GM12872 (cell line): ENCODE measurements around the gene ARHGAP18.

Experiments used
- TF ChIP-seq, protein P1 (sequence below): IDR thresholded peaks from 3 replicates; pipeline ENCODE4 v1.5.1; 2011; ENCODE audit warnings: low read depth, mild to moderate bottlenecking, low read length, moderate library complexity; ENCODE audit not compliant: insufficient read depth

Gene ARHGAP18

DNA sequence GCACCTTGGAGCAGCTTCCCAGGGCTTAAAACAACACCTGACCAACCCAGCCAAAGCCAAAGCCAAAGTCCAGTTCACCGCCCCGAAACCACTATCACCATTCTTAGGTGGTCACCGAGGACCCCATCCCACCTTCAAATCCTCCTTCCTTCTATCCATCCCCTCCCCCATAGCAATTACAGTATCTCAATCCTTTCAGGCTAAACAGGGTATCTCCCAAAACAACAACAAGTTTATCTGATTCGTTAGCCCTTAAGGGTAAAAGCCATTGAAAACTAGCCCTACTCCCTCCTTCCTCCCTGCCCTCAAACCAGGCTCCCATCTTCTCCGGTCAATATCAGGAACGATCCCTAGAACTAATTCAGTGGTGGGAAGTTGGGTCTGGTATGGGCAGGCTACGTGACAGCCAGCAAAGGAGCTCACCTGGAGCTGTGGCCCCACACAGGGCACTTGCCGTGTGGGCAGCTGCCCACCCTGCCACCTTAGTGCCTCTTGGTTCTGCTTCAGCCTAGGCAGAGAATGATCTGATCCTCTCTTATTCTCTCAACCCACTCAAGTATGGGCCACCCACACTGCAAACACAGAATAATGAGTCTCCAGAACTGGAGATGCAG is 2.0 kb downstream of the ARHGAP18 start:
- TF ChIP-seq, protein P1, sequence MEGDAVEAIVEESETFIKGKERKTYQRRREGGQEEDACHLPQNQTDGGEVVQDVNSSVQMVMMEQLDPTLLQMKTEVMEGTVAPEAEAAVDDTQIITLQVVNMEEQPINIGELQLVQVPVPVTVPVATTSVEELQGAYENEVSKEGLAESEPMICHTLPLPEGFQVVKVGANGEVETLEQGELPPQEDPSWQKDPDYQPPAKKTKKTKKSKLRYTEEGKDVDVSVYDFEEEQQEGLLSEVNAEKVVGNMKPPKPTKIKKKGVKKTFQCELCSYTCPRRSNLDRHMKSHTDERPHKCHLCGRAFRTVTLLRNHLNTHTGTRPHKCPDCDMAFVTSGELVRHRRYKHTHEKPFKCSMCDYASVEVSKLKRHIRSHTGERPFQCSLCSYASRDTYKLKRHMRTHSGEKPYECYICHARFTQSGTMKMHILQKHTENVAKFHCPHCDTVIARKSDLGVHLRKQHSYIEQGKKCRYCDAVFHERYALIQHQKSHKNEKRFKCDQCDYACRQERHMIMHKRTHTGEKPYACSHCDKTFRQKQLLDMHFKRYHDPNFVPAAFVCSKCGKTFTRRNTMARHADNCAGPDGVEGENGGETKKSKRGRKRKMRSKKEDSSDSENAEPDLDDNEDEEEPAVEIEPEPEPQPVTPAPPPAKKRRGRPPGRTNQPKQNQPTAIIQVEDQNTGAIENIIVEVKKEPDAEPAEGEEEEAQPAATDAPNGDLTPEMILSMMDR, result no peak

DNA sequence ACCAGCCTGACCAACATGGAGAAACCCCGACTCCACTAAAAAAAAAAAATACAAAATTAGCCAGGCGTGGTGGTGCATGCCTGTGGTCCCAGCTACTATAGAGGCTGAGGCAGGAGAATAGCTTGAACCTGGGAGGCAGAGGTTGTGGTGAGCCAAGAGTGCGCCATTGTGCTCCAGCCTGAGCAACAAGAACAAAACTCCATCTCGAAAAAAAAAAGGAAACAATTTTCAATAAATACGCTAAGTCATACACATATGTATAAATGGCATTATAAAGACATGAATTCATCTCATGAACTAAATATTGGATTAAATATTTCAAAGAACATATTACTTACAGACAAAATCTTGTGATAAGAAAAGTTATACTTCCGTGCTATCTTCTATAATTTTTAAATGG is 2.9 kb downstream of the ARHGAP18 start:
- TF ChIP-seq, protein P1, result no peak

DNA sequence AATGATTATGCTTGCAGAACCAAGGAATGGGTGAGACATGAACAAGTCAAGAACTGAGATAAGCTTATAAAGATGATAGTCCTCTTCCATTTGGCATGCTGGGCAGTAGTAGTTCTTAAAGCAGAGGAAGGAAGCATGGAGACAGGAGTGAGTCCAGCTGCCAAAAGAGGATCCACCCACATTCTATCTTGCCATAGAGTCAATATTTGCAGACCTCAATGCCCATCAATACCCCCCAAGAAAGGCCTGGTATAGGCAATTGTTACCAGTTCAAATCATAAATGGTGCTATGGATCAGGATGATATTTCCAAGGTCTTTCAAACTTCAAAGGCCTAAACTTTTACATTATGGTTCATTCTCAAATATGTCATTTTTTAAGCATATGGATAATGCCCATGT is 4.8 kb downstream of the ARHGAP18 start:
- TF ChIP-seq, protein P1, result no peak

DNA sequence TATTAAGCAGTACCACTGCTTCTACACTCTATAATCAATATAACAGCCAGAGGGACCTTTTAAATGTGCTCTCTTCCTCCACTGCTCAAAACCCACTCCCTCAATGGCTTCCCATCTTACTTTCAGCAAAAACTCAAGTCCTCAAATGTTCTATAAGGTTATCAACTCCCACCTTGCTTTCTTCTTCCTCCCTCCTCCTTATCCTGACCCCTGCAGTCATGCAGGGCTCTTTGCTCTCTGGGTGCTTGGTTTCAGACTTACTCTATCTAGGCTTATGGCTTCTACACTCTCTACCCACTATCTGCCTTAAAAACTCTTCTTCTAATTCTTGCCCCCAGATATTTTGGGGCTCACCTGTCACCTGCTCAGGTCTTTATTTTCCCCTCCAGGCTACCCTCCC is 5.3 kb downstream of the ARHGAP18 start:
- TF ChIP-seq, protein P1, result no peak

DNA sequence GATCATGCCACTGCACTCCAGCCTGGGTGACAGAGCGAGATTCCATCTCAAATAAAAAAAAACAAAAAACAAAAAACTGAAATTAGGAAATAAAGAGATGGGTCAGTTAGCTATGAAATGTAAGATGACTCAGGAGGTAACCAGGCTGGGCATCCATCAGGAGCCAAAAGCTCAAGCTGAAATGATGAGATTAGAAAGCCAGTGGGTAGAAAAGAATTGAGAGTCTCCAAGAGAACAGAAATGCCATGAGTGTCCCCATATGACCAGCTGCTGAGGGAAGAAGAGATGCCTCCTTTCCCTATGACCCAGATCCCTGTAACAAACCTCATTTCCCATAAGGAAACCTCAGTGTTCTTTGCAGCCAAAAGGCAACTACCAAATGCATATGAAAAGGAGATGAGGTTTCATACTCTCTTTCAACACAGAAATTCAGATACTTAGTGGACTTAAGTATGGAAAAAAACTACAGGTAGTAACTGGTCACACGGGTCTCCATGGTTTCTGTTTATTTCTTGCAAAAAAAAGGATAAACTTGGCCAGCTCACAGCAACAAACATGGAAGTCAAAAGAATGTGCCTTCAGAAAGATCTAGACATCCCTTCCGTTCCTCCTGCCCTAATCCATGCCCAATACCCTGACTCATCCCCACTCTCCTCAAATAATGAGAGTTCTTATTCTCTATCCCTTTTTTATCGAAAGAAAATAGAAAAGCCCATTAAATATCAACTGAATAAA is 8.1 kb downstream of the ARHGAP18 start:
- TF ChIP-seq, protein P1, result no peak

DNA sequence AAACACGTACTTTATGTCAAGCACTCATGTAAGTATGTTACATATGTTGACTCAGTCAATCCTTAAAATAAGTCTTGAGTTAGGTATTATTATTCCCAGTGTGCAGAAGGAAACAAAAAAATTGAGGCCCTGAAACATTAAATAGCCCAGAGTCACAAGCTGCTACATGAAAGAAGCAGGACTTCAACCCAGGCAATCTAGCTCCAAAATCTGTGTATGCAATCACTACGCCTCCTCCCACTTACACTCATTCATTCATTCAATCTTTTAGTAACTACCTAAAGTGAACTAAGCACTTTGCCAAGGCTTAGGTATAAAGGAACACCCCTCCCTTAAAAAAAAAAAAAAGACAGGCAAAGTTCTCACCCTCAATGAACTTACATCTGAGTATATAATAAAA is 9.3 kb downstream of the ARHGAP18 start:
- TF ChIP-seq, protein P1, result no peak

DNA sequence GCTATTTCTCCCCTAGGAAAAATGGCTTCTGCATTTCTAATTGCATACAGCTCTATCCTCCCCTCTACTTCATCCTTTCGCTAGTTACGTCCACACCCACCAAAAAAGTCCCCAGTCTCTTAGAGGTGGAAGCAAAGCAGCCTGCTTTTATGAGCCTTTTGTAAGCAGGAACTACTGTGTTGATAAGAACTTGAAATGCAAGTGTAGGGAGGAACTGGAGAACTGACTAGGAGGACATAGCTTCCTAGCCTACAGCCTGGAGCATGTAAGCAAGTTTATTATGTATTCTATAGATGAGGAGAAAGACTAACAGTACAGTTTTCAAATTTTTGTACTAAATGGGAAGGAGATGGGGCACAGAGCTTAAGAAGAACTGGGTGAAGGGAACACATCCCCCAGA is 10.3 kb downstream of the ARHGAP18 start:
- TF ChIP-seq, protein P1, result no peak
